ENCODE results near the gene OLIG2. TPM values are rescaled to one million over a fixed set of nuclear protein-coding genes. Genes with fewer than 3 reads are reported as not detected.

The OLIG2 gene
- total and polyA plus RNA-seq, 7 experiments from 2014 or later, result not detected

DNA sequence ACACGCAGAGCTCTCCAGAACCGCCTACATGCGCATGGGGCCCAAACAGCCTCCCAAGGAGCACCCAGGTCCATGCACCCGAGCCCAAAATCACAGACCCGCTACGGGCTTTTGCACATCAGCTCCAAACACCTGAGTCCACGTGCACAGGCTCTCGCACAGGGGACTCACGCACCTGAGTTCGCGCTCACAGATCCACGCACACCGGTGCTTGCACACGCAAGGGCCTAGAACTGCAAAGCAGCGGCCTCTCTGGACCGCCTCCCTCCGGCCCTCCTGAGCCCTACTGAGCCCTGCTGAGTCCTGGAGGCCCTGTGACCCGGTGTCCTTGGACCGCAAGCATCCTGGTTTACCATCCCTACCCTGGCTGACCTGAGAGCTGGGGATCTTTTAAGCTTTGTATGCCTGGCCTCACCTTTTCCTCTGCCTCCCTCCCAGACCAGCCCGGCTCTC, 8.3 kb downstream of the OLIG2 start:
- Mint-ChIP-seq H3K4me3 (no peak overlapping the region), H3K27ac (no peak overlapping the region), H3K9me3 (peaks cover 0 to 2% (median 0%) of the 10 kb centered on the region in 11 donors), H3K4me1 (peaks cover 12 to 22% (median 17%) of the 10 kb centered on the region in 7 donors), H3K27me3 (peaks cover 42 to 63% (median 59%) of the 10 kb centered on the region in 5 donors), H3K36me3 (peaks cover 0 to 3% (median 0%) of the 10 kb centered on the region in 5 donors)
- no peaks in the 10 kb centered on the region for H3K36me3 ChIP-seq (ENCODE audit: control insufficient read depth in 2 of 3, insufficient read depth in 3 of 3, low read length in 3 of 3)
- H3K27ac ChIP-seq (ENCODE audit: low read depth, low read length), result no peak overlapping the region
- ATAC-seq (no peak), DNase-seq (no peak)
- POLR2A ChIA-PET, result no interaction called here
- intact Hi-C loops (cut with micrococcal nuclease), result no loop called here
- H3K9me3 ChIP-seq (ENCODE audit: control insufficient read depth in 2 of 3, low read length in 3 of 3), result no peaks in the 10 kb centered on the region
- H3K27me3 ChIP-seq (ENCODE audit: control insufficient read depth in 2 of 2, insufficient read depth in 2 of 2, low read length in 2 of 2), result peaks cover 12 to 15% of the 10 kb centered on the region in 2 donors
- CTCF ChIA-PET, result no interaction called here
- H3K4me1 ChIP-seq (ENCODE audit: control insufficient read depth in 2 of 2, insufficient read depth in 2 of 2, low read length in 2 of 2), result peaks cover 7 to 10% of the 10 kb centered on the region in 2 donors
- H3K4me3 ChIP-seq (ENCODE audit: low read length), result no peak overlapping the region

DNA sequence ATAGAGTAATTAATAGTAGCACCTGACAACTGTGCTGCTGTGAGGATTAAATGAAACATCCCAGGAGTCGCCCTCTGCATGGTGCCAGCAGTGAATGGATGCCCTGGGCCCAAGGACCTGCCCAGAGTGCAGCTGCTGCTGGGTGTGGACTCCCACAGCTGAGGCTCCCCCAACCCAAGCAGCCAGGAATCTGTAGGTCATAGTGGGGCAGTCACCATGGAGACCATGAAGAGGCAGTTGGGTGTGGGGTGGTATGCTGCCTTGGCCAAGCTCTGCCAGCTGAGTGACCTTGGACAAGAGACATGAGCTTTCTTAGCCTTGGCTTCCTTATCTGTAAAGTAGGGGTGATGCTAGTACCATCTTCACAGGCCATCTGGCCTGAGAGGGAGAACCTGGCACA, 9.4 kb downstream of the OLIG2 start:
- intact Hi-C loops (cut with micrococcal nuclease), result no loop called here
- Histone ChIP-seq H3K9me3 (ENCODE audit: control insufficient read depth in 2 of 3, low read length in 3 of 3) (no peaks in the 10 kb centered on the region), H3K36me3 (ENCODE audit: control insufficient read depth in 2 of 3, insufficient read depth in 3 of 3, low read length in 3 of 3) (no peaks in the 10 kb centered on the region), H3K4me1 (ENCODE audit: control insufficient read depth in 2 of 2, insufficient read depth in 2 of 2, low read length in 2 of 2) (peaks cover 0 to 5% of the 10 kb centered on the region in 2 donors), H3K4me3 (ENCODE audit: low read length) (no peak overlapping the region), H3K27ac (ENCODE audit: low read depth, low read length) (no peak overlapping the region), H3K27me3 (ENCODE audit: control insufficient read depth in 2 of 2, insufficient read depth in 2 of 2, low read length in 2 of 2) (peaks cover under 1 to 7% of the 10 kb centered on the region in 2 donors)
- POLR2A ChIA-PET, result no interaction called here
- Mint-ChIP-seq H3K9me3 (peaks cover 0 to 3% (median 0%) of the 10 kb centered on the region in 11 donors), H3K27me3 (peaks cover 31 to 51% (median 48%) of the 10 kb centered on the region in 5 donors), H3K4me3 (no peak overlapping the region), H3K4me1 (peaks cover 5 to 15% (median 10%) of the 10 kb centered on the region in 7 donors), H3K27ac (no peak overlapping the region), H3K36me3 (peaks cover 0 to 3% (median 0%) of the 10 kb centered on the region in 5 donors)
- no peak for DNase-seq
- CTCF ChIA-PET, result no interaction called here
- no peak for ATAC-seq

DNA sequence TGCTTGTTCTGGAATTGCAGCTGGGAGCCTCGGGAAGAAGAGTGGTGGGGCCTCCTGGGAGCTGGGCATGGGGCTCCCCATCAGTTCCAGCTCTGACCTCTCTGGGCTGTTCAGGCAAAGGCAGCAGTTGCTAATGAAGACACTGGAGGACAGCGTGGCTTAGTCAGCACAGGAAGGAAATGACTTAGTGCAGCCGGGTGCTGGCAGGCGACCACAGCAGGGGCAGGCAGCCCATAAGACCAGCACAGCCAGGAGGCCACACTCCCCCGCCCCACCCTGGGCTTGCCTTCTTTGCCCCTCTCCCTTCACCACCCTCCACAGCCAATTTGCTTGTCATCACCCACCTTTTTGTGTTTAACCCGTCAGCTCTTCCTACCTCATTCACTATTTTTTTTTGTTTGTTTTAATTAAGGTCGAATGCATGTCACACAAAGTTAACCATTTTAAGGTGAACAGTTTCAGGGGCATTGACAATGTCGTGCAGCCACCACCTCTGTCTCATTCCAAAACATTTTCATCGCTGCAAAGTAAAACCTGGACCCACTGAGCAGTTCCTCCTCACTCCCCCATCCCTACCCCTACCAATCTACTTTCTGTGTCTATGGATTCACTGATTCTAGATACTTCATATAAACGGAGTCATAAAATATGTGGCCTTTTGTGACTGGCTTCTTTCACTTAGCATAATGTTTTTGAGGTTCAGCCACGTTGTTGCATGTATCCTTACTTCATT, 10.9 kb downstream of the OLIG2 start:
- H3K27me3 Mint-ChIP-seq, result peaks cover 26 to 49% (median 42%) of the 10 kb centered on the region in 5 donors
- H3K9me3 Mint-ChIP-seq, result peaks cover 0 to 3% (median 0%) of the 10 kb centered on the region in 11 donors
- H3K4me3 Mint-ChIP-seq, result peak overlapping the region in 1 of 10 donors; percentile 43
- peaks cover 0 to 7% of the 10 kb centered on the region in 2 donors for H3K27me3 ChIP-seq (ENCODE audit: control insufficient read depth in 2 of 2, insufficient read depth in 2 of 2, low read length in 2 of 2)
- DNase-seq (no peak), ATAC-seq (peak; percentile 95)
- H3K27ac ChIP-seq (ENCODE audit: low read depth, low read length), result no peak overlapping the region
- H3K4me3 ChIP-seq (ENCODE audit: low read length), result no peak overlapping the region
- CTCF ChIA-PET, result no interaction called here
- no peaks in the 10 kb centered on the region for H3K36me3 ChIP-seq (ENCODE audit: control insufficient read depth in 2 of 3, insufficient read depth in 3 of 3, low read length in 3 of 3)
- peak overlapping the region in 2 of 9 donors; percentile 21 to 55 for H3K27ac Mint-ChIP-seq
- POLR2A ChIA-PET, result no interaction called here
- H3K9me3 ChIP-seq (ENCODE audit: control insufficient read depth in 2 of 3, low read length in 3 of 3), result no peaks in the 10 kb centered on the region
- H3K36me3 Mint-ChIP-seq, result peaks cover 0 to 3% (median 0%) of the 10 kb centered on the region in 5 donors
- peaks cover 5 to 15% (median 10%) of the 10 kb centered on the region in 7 donors for H3K4me1 Mint-ChIP-seq
- intact Hi-C loops (cut with micrococcal nuclease), result no loop called here
- peaks cover 0 to 5% of the 10 kb centered on the region in 2 donors for H3K4me1 ChIP-seq (ENCODE audit: control insufficient read depth in 2 of 2, insufficient read depth in 2 of 2, low read length in 2 of 2)

DNA sequence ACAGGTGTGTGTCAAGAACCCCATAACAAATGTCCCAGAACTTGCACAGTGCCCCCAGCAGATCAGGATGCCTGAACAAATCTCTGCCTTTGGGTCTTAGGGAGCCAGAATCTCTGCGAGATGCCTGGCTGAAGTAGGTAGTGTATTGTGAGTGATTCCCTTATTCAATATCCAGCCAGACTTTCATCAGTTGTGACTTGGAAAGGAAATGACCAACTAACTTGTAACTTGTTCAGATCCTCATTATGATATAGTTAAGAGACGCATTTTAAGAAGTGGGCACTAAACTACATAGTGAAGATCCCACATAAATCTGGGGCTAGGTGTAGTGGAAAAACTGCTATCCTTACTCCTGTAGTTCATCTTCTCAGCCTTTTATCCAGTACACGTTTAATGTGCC, 11.8 kb downstream of the OLIG2 start:
- Mint-ChIP-seq H3K27ac (no peak overlapping the region), H3K9me3 (peaks cover 0 to 3% (median 0%) of the 10 kb centered on the region in 11 donors), H3K36me3 (peaks cover 0 to 3% (median 0%) of the 10 kb centered on the region in 5 donors), H3K27me3 (peaks cover 20 to 44% (median 37%) of the 10 kb centered on the region in 5 donors), H3K4me3 (no peak overlapping the region), H3K4me1 (peaks cover 5 to 15% (median 10%) of the 10 kb centered on the region in 7 donors)
- Histone ChIP-seq H3K27ac (ENCODE audit: low read depth, low read length) (no peak overlapping the region), H3K9me3 (ENCODE audit: control insufficient read depth in 2 of 3, low read length in 3 of 3) (no peaks in the 10 kb centered on the region), H3K27me3 (ENCODE audit: control insufficient read depth in 2 of 2, insufficient read depth in 2 of 2, low read length in 2 of 2) (peaks cover 0 to under 1% of the 10 kb centered on the region in 2 donors), H3K4me3 (ENCODE audit: low read length) (no peak overlapping the region), H3K36me3 (ENCODE audit: control insufficient read depth in 2 of 3, insufficient read depth in 3 of 3, low read length in 3 of 3) (no peaks in the 10 kb centered on the region), H3K4me1 (ENCODE audit: control insufficient read depth in 2 of 2, insufficient read depth in 2 of 2, low read length in 2 of 2) (peaks cover 0 to 5% of the 10 kb centered on the region in 2 donors)
- CTCF ChIA-PET, result no interaction called here
- POLR2A ChIA-PET, result interaction anchor here (0.7 kb wide), 1 partner anchor 175 kb away, joined by 3 read pairs; no protein-coding TSS in a partner anchor
- intact Hi-C loops (cut with micrococcal nuclease), result no loop called here
- DNase-seq, result no peak
- no peak for ATAC-seq

DNA sequence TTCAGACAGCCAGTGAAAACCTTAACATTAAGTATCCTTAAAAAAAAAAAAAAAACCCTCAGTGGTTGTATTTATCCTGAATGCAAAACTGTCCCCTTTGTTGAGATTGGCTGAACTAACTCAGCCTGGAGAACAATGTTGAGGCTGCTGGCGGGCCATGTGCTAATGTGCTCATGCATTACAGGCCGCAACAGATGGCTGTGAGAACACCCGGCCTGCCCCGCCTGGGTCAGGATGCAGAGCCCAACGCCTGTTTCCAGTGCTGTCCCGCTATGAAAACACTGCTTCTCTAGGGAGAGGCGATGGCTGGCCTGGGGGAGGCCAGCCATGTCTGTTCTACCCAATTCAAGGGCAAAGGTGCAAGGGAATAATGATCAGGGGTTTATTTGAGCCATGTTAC, 13.8 kb downstream of the OLIG2 start:
- H3K4me3 Mint-ChIP-seq, result no peak overlapping the region
- no peak for ATAC-seq
- H3K4me3 ChIP-seq (ENCODE audit: low read length), result no peak overlapping the region
- POLR2A ChIA-PET, result no interaction called here
- peaks cover 5 to 14% (median 10%) of the 10 kb centered on the region in 7 donors for H3K4me1 Mint-ChIP-seq
- intact Hi-C loops (cut with micrococcal nuclease), result no loop called here
- H3K9me3 Mint-ChIP-seq, result peaks cover 0 to 3% (median 0%) of the 10 kb centered on the region in 11 donors
- no peaks in the 10 kb centered on the region for H3K36me3 ChIP-seq (ENCODE audit: control insufficient read depth in 2 of 3, insufficient read depth in 3 of 3, low read length in 3 of 3)
- H3K27me3 Mint-ChIP-seq, result peaks cover 14 to 47% (median 42%) of the 10 kb centered on the region in 5 donors
- no peaks in the 10 kb centered on the region for H3K36me3 Mint-ChIP-seq
- DNase-seq, result no peak
- CTCF ChIA-PET, result no interaction called here
- H3K27ac ChIP-seq (ENCODE audit: low read depth, low read length), result no peak overlapping the region
- peaks cover 0 to 5% of the 10 kb centered on the region in 2 donors for H3K4me1 ChIP-seq (ENCODE audit: control insufficient read depth in 2 of 2, insufficient read depth in 2 of 2, low read length in 2 of 2)
- no peak overlapping the region for H3K27ac Mint-ChIP-seq
- H3K27me3 ChIP-seq (ENCODE audit: control insufficient read depth in 2 of 2, insufficient read depth in 2 of 2, low read length in 2 of 2), result no peaks in the 10 kb centered on the region
- no peaks in the 10 kb centered on the region for H3K9me3 ChIP-seq (ENCODE audit: control insufficient read depth in 2 of 3, low read length in 3 of 3)

DNA sequence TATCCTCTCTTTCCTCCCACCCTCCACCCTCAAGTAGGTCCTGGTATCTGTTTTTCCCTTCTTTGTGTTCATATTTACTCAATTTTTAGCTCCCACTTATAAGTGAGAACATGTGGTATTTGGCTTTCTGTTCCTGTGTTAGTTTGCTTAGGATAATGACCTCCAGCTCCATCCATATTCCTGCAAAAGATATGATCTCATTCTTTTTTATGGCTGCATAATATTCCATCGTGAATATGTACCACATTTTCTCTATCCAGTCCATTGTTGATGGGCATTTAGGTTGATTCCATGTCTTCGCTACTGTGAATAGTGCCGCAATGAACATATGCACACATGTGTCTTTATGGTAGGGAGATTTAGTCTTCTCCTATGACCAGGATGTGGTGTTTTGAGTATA, 14.5 kb downstream of the OLIG2 start:
- no peak overlapping the region for H3K27ac Mint-ChIP-seq
- Histone ChIP-seq H3K9me3 (ENCODE audit: control insufficient read depth in 2 of 3, low read length in 3 of 3) (no peaks in the 10 kb centered on the region), H3K27me3 (ENCODE audit: control insufficient read depth in 2 of 2, insufficient read depth in 2 of 2, low read length in 2 of 2) (no peaks in the 10 kb centered on the region), H3K27ac (ENCODE audit: low read depth, low read length) (no peak overlapping the region), H3K36me3 (ENCODE audit: control insufficient read depth in 2 of 3, insufficient read depth in 3 of 3, low read length in 3 of 3) (no peaks in the 10 kb centered on the region), H3K4me3 (ENCODE audit: low read length) (no peak overlapping the region), H3K4me1 (ENCODE audit: control insufficient read depth in 2 of 2, insufficient read depth in 2 of 2, low read length in 2 of 2) (peaks cover 0 to 5% of the 10 kb centered on the region in 2 donors)
- peaks cover 5 to 14% (median 10%) of the 10 kb centered on the region in 7 donors for H3K4me1 Mint-ChIP-seq
- H3K4me3 Mint-ChIP-seq, result no peak overlapping the region
- H3K27me3 Mint-ChIP-seq, result peaks cover 13 to 46% (median 41%) of the 10 kb centered on the region in 5 donors
- ATAC-seq, result no peak
- ChIA-PET POLR2A (no interaction called here), CTCF (no interaction called here)
- intact Hi-C loops (cut with micrococcal nuclease), result no loop called here
- DNase-seq, result no peak
- no peaks in the 10 kb centered on the region for H3K36me3 Mint-ChIP-seq
- H3K9me3 Mint-ChIP-seq, result peaks cover 0 to 3% (median 0%) of the 10 kb centered on the region in 11 donors

Measured in naive thymus-derived CD4-positive, alpha-beta T cell (primary cell).